Activated CD8-positive, alpha-beta T cell treated with anti-CD3 and anti-CD28 coated beads for 36 hours (primary cell): ENCODE measurements around the gene CNGA1. TPM values are rescaled to one million over a fixed set of nuclear protein-coding genes. Genes with fewer than 3 reads are reported as not detected.

Experiments
- ATAC-seq: fragments of 200-7000 bp; cut with Tn5 transposase; one replicate; pipeline ENCODE4 v1.10.0; 2021; ENCODE audit warnings: mild to moderate bottlenecking, moderate library complexity
- CTCF ChIA-PET: fragments of 350-600 bp; sonication (Branson Sonifier 250); formaldehyde crosslinking; loops from one replicate; lab custom pipeline; 2021; ENCODE audit warnings: antibody characterized with exemption; lab: Charles Lee
- POLR2A ChIA-PET: fragments of 350-600 bp; sonication (Branson Sonifier 250); formaldehyde crosslinking; loops from one replicate; lab custom pipeline; 2021; ENCODE audit warnings: antibody characterized with exemption; lab: Charles Lee
- DNase-seq: peaks from one replicate; pipeline ENCODE4 v3.0.0-alpha.2; 2020
- H3K27ac Mint-ChIP-seq: one replicate; pipeline ENCODE4 v1.8.0; 2021; ENCODE audit warnings: mild to moderate bottlenecking, mixed read lengths
- H3K27me3 Mint-ChIP-seq: one replicate; pipeline ENCODE4 v1.8.0; 2021; ENCODE audit warnings: mixed read lengths
- H3K36me3 Mint-ChIP-seq: one replicate; pipeline ENCODE4 v1.8.0; 2021; ENCODE audit warnings: low read depth, mixed read lengths
- H3K4me1 Mint-ChIP-seq: one replicate; pipeline ENCODE4 v1.8.0; 2021; ENCODE audit warnings: low read depth, mixed read lengths
- H3K4me3 Mint-ChIP-seq: one replicate; pipeline ENCODE4 v1.8.0; 2021; ENCODE audit warnings: mild to moderate bottlenecking, moderate library complexity, mixed read lengths
- H3K9me3 Mint-ChIP-seq: one replicate; pipeline ENCODE4 v1.8.0; 2021; ENCODE audit warnings: mixed read lengths
- CTCF ChIP-seq: fragments of 200-600 bp; IDR thresholded peaks from one replicate; pipeline ENCODE4 v1.8.0; 2022; ENCODE audit warnings: antibody characterized with exemption, mild to moderate bottlenecking
- intact Hi-C: fragments of 100-400 bp; cut with micrococcal nuclease; formaldehyde crosslinking; loops from one replicate; pipeline ENCODE4 v1.10.0; 2022
- total RNA-seq, 2 experiments: library from RNA; stranded (reverse); gene quantifications; one replicate each; pipeline ENCODE4 v1.2.3, GENCODE V29; 2021

CNGA1 gene
- total RNA-seq, 2 experiments from 2014 or later, result 0.50 TPM; not detected in 1

DNA sequence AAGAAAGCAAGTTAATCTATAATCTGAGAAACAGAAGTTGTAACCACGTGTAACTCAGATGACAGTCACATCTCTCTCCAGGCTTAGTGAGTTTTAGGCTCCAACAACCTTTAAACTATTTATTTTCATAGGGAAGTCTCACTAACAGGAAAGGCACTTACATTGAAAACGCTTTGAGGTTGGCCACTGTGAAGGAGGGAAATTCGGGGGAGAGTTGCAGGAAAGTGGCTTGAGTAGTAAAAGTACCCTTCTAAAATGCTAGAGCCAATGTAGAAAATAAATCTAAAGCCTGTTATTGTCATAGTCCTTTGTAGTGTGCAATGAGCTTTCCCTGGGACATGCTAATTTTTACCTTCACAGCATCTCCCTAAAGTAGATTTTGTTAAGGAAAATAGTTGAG lies 101.1 kb downstream of the CNGA1 start:
- peaks cover 26% of the 10 kb centered on the region for H3K36me3 Mint-ChIP-seq
- H3K27me3 Mint-ChIP-seq, result no peaks in the 10 kb centered on the region
- no peak for DNase-seq
- H3K4me1 Mint-ChIP-seq, result peaks cover 31% of the 10 kb centered on the region
- H3K27ac Mint-ChIP-seq, result peak overlapping the region; percentile 86
- no peak for ATAC-seq
- peaks cover 6% of the 10 kb centered on the region for H3K9me3 Mint-ChIP-seq
- TF ChIP-seq CTCF, result no peak
- ChIA-PET POLR2A (interaction anchor here (1.3 to 2.2 kb wide), 2 partner anchors 10 to 21 kb away, joined by 4 to 6 read pairs; no protein-coding TSS in a partner anchor), CTCF (interaction anchor here (1.0 to 2.0 kb wide), 2 partner anchors 10 to 28 kb away, joined by 3 to 6 read pairs; no protein-coding TSS in a partner anchor)
- peak overlapping the region; percentile 84 for H3K4me3 Mint-ChIP-seq
- intact Hi-C loops, result no loop called here

- peak; percentile 21 for ATAC-seq
- H3K9me3 Mint-ChIP-seq, result peaks cover 6% of the 10 kb centered on the region
- H3K4me1 Mint-ChIP-seq, result peaks cover 33% of the 10 kb centered on the region
- peak overlapping the region; percentile 86 for H3K27ac Mint-ChIP-seq
- no peaks in the 10 kb centered on the region for H3K27me3 Mint-ChIP-seq
- ChIA-PET CTCF (interaction anchor here (0.9 to 1.0 kb wide), 3 partner anchors 11 to 75 kb away, joined by 3 read pairs; no protein-coding TSS in a partner anchor), POLR2A (interaction anchor here (1.3 to 2.2 kb wide), 2 partner anchors 10 to 21 kb away, joined by 4 to 6 read pairs; no protein-coding TSS in a partner anchor)
- H3K4me3 Mint-ChIP-seq, result peak overlapping the region; percentile 84
- H3K36me3 Mint-ChIP-seq, result peaks cover 30% of the 10 kb centered on the region
- no peak for DNase-seq
- intact Hi-C loops, result no loop called here
- no peak for TF ChIP-seq CTCF
These were observed 101.6 kb downstream of the CNGA1 start for GRCh38 chr4:47914926-47915237.

- Mint-ChIP-seq H3K27me3 (no peaks in the 10 kb centered on the region), H3K4me3 (peak within 1 kb of the TSS; percentile 84), H3K4me1 (peaks cover 33% of the 10 kb centered on the region), H3K9me3 (peaks cover 6% of the 10 kb centered on the region), H3K36me3 (peaks cover 30% of the 10 kb centered on the region), H3K27ac (peak within 1 kb of the TSS; percentile 97)
- intact Hi-C loops, result no loop called here
- DNase-seq (peak; percentile 98), ATAC-seq (peak; percentile 97)
- POLR2A ChIA-PET, result interaction anchor here (1.3 to 2.2 kb wide), 2 partner anchors 9 to 20 kb away, joined by 4 to 6 read pairs; no protein-coding TSS in a partner anchor
- CTCF ChIA-PET, result interaction anchor here (0.9 to 1.0 kb wide), 3 partner anchors 11 to 75 kb away, joined by 3 read pairs; no protein-coding TSS in a partner anchor
- TF ChIP-seq CTCF, result no peak
These were observed 102.1 kb downstream of the CNGA1 start, which contains the start of gene NFXL1 for GRCh38 chr4:47914220-47914925. Gene NFXL1 (minus strand): TSS chr4:47914583. CDS start chr4:47914203, 380 bp downstream.

DNA sequence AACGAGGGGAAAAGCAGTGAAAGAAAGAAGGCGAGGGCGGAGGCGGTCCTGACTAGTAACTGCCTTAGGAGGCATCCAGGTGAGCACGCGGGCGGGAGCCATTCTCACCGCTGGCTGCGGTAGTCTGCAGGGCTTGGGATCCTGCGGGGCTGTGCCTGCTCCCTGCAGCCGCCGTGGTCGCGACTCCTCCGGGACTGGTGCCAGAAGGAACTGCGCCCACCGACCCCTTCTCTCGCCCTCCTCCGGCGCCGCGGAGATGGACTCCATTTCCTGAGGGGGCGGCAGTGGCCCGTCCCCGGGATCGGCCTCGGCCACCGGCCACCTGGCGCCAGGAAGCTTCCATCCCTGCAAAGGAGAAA lies 102.6 kb downstream of the CNGA1 start:
- Mint-ChIP-seq H3K36me3 (peaks cover 34% of the 10 kb centered on the region), H3K4me1 (peaks cover 36% of the 10 kb centered on the region), H3K27me3 (no peaks in the 10 kb centered on the region), H3K4me3 (peak overlapping the region; percentile 84), H3K27ac (peak overlapping the region; percentile 97), H3K9me3 (peaks cover 6% of the 10 kb centered on the region)
- ChIA-PET POLR2A (interaction anchor here (1.0 to 2.2 kb wide), 3 partner anchors 9 to 19 kb away, joined by 3 to 6 read pairs (median 4); no protein-coding TSS in a partner anchor), CTCF (interaction anchor here (0.8 to 0.9 kb wide), 3 partner anchors 12 to 74 kb away, joined by 3 read pairs; no protein-coding TSS in a partner anchor)
- TF ChIP-seq CTCF, result no peak
- intact Hi-C loops, result no loop called here
- ATAC-seq (peak; percentile 6), DNase-seq (peak; percentile 55)
